ENCODE data around the gene HMGN1.

The HMGN1 gene

DNA sequence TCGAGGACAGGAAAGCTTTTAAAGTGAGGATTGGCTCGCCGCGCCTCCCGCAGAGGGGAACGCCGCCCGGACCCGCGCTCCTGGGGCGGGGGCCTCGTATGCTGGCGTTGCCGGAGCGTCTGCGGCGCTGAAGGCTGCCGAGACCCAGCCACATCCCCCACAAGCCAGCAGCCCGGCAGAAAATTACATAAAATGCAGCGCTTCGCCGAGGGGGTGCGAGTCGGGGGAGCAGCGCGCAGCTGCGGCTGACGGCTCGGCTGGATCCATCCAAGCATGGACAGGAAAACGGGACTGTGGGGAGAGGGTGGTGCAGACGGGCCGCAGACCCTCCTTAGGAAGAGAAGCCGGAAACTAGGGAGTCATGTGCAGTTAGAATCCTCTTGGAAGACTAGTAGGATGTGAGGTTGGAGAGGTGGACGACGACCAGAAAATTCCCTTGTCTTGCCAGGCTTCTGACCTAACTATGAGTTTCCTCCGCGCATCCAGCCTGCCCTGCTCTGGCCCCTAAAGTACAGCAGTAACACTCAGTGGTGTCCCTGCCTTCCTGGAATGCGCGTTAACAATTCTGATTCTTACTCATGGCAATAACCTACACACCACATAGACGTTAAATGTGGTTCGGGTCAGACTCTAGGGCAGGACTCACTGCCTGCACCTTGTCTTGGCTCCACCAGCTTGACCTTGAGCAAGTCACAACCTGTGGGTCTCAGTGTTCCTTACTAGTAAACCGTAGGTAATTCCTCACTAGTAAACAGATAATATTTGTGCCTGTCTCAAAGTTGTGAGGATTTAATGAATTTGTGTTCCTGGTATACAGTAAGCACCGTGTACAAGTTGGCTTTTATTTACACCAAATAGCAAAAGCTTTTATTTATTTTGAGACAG, 34.5 kb downstream of the HMGN1 start:
- no peak for DNase-seq
- in situ Hi-C loops (cut with MboI; ENCODE audit: low pct_unique_long_range_greater_than_20kb, low sequenced_read_pairs) = no loop called here

DNA sequence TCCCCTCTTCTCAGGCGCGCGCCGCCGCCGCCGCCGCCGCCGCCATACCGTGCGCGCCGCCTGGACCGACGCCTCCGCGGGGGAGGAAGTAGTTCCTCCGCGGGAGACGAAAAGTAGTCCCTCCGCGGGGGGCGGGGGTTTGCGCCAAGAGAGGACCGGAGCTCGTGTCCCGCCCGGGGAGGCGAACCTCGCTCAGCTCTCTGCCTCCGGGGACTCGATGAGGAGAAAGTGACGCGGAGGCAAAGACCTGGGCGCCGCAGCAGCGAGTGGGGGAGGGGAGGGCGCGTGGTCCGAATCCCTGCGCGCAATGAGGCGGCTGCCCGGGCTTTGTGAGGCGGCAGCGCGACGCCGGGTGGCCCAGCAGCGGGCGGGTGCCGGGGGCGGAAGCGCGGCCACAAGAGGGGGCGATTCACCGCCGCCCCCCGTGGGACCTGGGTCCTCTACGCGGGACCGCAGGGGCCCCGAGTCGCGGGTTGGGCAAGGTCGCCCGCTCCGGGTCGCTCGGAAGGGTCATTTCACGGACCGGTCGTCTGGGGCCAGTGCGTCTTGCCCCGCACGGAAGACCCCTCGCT, 35.2 kb downstream of the HMGN1 start, which contains the start of gene BRWD1:
TSS of gene BRWD1 (minus strand) at position 62 of the 572 bp plus-strand sequence. CDS start 141 bp downstream, outside the sequence.
- in situ Hi-C loops (cut with MboI; ENCODE audit: low pct_unique_long_range_greater_than_20kb, low sequenced_read_pairs) = no loop called here

GRCh38 chr21:39313042-39313570, 35.8 kb downstream of the HMGN1 start:
- in situ Hi-C loops (cut with MboI; ENCODE audit: low pct_unique_long_range_greater_than_20kb, low sequenced_read_pairs) = no loop called here
- no peak for DNase-seq

More for the DNA sequence above, 35.2 kb downstream of the HMGN1 start, which contains the start of gene BRWD1:
- DNase-seq = peak; percentile 86

DNA sequence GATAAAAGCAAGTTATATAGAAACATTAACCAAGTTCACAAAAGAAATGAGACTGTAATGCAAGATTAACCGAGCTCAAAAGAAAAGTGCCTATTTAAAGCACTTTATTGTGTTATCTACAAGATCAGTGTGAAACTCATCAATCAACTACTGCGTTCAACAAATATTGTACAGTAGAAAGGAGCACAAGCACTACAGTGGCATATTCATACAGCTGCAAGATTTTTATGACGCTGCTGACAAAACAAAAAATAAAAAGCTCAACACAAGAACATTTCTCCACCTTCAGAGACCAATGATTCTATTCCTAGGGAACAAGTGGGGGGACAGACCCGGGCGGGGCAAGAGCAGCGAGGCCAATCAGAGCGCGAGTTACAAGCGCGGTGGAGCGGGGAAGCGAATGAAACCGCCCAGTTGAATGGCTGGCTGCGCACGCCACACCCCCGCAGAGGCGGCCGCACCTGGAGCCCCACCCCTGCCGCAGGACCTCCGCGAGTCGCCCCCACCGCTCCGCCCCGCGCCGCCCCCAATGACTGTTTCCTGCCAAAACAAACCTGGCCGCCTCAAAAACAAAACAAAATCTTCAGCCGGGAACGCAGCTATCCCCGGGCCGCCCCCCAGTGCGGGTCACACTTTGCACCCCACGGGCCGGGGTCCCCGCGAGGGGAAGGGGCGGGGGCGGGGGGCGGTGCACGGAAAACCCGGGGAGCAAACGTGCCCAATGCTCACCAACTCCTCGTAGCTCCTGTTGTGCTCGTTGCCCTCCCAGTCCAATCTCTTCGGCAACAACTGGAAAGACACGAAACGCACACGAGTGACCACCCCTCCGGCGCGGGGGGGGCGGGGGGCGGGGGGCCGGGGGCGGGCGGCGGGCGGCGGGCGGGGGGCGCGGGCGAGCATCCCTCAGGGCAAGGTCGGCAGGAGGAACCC, 36.5 kb downstream of the HMGN1 start:
- peak; percentile 96 for DNase-seq
- in situ Hi-C loops (cut with MboI; ENCODE audit: low pct_unique_long_range_greater_than_20kb, low sequenced_read_pairs) = no loop called here

GRCh38 chr21:39311164-39311563, 37.7 kb downstream of the HMGN1 start:
- in situ Hi-C loops (cut with MboI; ENCODE audit: low pct_unique_long_range_greater_than_20kb, low sequenced_read_pairs) = no loop called here
- no peak for DNase-seq

DNA sequence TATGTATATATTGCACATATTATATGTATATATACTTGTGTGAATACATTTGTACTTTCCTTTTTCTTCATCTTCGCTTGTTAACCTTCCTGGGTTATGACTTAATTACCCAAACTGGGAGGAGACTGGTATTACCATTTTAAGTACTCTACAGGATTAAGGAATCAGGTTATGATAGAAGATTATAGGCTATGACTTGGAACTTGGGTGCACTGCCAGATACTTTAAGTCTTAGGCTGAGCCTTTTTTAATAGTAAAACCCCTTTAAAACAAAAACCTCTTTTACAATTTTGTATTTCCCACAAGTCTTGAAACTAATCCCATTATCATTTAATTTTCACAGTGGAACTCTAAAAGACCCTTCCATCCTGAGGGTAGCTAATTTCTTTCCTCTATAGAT, 41.4 kb downstream of the HMGN1 start:
- in situ Hi-C loops (cut with MboI; ENCODE audit: low pct_unique_long_range_greater_than_20kb, low sequenced_read_pairs) = no loop called here
- no peak for DNase-seq

GRCh38 chr21:39300587-39300986, 48.3 kb downstream of the HMGN1 start:
- no peak for DNase-seq
- in situ Hi-C loops (cut with MboI; ENCODE audit: low pct_unique_long_range_greater_than_20kb, low sequenced_read_pairs) = no loop called here

GRCh38 chr21:39296891-39297290, 52.0 kb downstream of the HMGN1 start:
- no peak for DNase-seq
- in situ Hi-C loops (cut with MboI; ENCODE audit: low pct_unique_long_range_greater_than_20kb, low sequenced_read_pairs) = no loop called here

All from KBM-7 (cell line).